Activated B cell treated with CpG ODN at 0.5 μM for 24 hours (primary cell): ENCODE measurements around the gene TRAPPC2L. TPM values are rescaled to one million over a fixed set of nuclear protein-coding genes. Genes with fewer than 3 reads are reported as not detected.

Experiments
- ATAC-seq: fragments of 200-7000 bp; cut with Tn5 transposase; one replicate; pipeline ENCODE4 v1.10.0; 2021; ENCODE audit warnings: low read depth, mild to moderate bottlenecking, moderate library complexity
- CTCF ChIA-PET: fragments of 350-600 bp; sonication (Branson Sonifier 250); formaldehyde crosslinking; loops from one replicate; lab custom pipeline; 2021; ENCODE audit warnings: antibody characterized with exemption; lab: Charles Lee
- POLR2A ChIA-PET: fragments of 350-600 bp; sonication (Branson Sonifier 250); formaldehyde crosslinking; loops from one replicate; lab custom pipeline; 2021; ENCODE audit warnings: antibody characterized with exemption; lab: Charles Lee
- DNase-seq: peaks from one replicate; pipeline ENCODE4 v3.0.0; 2022
- H3K27ac Mint-ChIP-seq: one replicate; pipeline ENCODE4 v1.8.0; 2020; ENCODE audit warnings: mixed read lengths
- H3K27me3 Mint-ChIP-seq: one replicate; pipeline ENCODE4 v1.8.0; 2021; ENCODE audit warnings: mixed read lengths
- H3K36me3 Mint-ChIP-seq: one replicate; pipeline ENCODE4 v1.8.0; 2021; ENCODE audit warnings: low read depth, mixed read lengths
- H3K4me1 Mint-ChIP-seq: one replicate; pipeline ENCODE4 v1.8.0; 2021; ENCODE audit warnings: mixed read lengths
- H3K4me3 Mint-ChIP-seq: one replicate; pipeline ENCODE4 v1.8.0; 2020; ENCODE audit warnings: mild to moderate bottlenecking, mixed read lengths
- H3K9me3 Mint-ChIP-seq: one replicate; pipeline ENCODE4 v1.8.0; 2020; ENCODE audit warnings: mixed read lengths
- CTCF ChIP-seq: fragments of 200-600 bp; IDR thresholded peaks from one replicate; pipeline ENCODE4 v1.8.0; 2022; ENCODE audit warnings: antibody characterized with exemption, mild to moderate bottlenecking
- intact Hi-C: fragments of 100-400 bp; cut with micrococcal nuclease; formaldehyde crosslinking; loops from one replicate; pipeline ENCODE4 v1.15.1; 2024
- total RNA-seq: library from RNA; stranded (reverse); gene quantifications from 2 replicates; pipeline ENCODE4 v1.2.3, GENCODE V29; 2022

TRAPPC2L gene
- total RNA-seq, 1 donor from 2014 or later, result 38.7 TPM

GRCh38 chr16:88830258-88830657 lies 26.7 kb upstream of the TRAPPC2L start:
- DNase-seq, result no peak
- CTCF ChIA-PET, result no interaction called here
- ATAC-seq, result no peak
- Mint-ChIP-seq H3K4me3 (no peak overlapping the region), H3K4me1 (no peaks in the 10 kb centered on the region), H3K27ac (no peak overlapping the region), H3K27me3 (no peaks in the 10 kb centered on the region), H3K36me3 (peaks cover 22% of the 10 kb centered on the region), H3K9me3 (no peaks in the 10 kb centered on the region)
- no peak for TF ChIP-seq CTCF
- intact Hi-C loops, result no loop called here
- POLR2A ChIA-PET, result interaction anchor here (0.6 kb wide), 1 partner anchor 318 kb away, joined by 5 read pairs; no protein-coding TSS in a partner anchor

DNA sequence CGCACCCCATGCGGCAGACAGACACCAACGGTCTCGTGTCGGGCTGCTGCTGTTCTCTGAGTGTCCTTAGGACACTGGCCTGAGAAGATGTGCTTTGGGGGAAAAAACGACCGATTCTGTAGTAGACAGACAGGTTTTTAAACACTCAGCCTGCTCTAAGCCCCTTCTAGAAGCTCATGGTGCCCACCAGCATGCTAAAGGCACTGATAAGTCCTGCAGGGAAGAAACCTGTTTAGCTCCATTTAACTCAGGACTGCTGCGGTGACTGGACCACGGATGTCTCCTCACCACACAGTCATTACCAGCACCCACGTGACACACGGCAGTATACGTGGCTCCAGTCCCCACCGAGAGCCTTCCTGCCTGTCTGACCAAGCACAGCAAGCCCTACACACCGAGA lies 26.1 kb upstream of the TRAPPC2L start:
- H3K36me3 Mint-ChIP-seq, result peaks cover 22% of the 10 kb centered on the region
- ATAC-seq (no peak), DNase-seq (no peak)
- no peak overlapping the region for H3K27ac Mint-ChIP-seq
- intact Hi-C loops, result no loop called here
- CTCF ChIA-PET, result no interaction called here
- H3K9me3 Mint-ChIP-seq, result no peaks in the 10 kb centered on the region
- H3K27me3 Mint-ChIP-seq, result no peaks in the 10 kb centered on the region
- POLR2A ChIA-PET, result interaction anchor here (0.6 kb wide), 1 partner anchor 317 kb away, joined by 5 read pairs; no protein-coding TSS in a partner anchor
- H3K4me1 Mint-ChIP-seq, result no peaks in the 10 kb centered on the region
- no peak for TF ChIP-seq CTCF
- H3K4me3 Mint-ChIP-seq, result no peak overlapping the region

- CTCF ChIA-PET, result no interaction called here
- no peak for DNase-seq
- Mint-ChIP-seq H3K4me1 (no peaks in the 10 kb centered on the region), H3K9me3 (no peaks in the 10 kb centered on the region), H3K27ac (no peak overlapping the region), H3K27me3 (no peaks in the 10 kb centered on the region), H3K36me3 (peaks cover 18% of the 10 kb centered on the region), H3K4me3 (no peak overlapping the region)
- intact Hi-C loops, result no loop called here
- ATAC-seq, result no peak
- POLR2A ChIA-PET, result no interaction called here
- no peak for TF ChIP-seq CTCF
Measured at GRCh38 chr16:88831838-88832237, 25.1 kb upstream of the TRAPPC2L start.

DNA sequence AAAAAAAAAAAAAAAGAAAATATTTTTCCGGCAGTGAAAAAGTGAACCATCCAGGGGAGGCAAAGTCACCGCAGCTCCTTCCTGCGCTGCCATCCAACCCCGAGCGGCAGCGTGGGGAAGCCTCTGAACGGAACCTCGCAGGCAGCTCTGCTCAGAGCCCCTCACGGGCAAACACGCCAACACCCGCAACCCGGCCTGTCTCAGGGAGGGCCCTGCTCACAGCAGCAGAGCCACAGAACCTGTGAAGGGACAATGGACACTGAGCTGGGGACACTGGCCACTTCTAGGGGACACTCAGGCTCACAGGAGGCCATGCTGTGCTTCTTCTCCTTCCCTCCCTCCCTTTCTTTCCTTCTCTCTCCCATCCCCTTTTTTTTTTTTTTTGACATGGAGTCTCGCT lies 23.8 kb upstream of the TRAPPC2L start:
- ATAC-seq (no peak), DNase-seq (no peak)
- intact Hi-C loops, result no loop called here
- POLR2A ChIA-PET, result interaction anchor here (0.7 to 1.2 kb wide), 3 partner anchors 21 to 445 kb away, joined by 3 to 7 read pairs (median 4); partner anchors contain the start of gene APRT
- Mint-ChIP-seq H3K4me1 (no peaks in the 10 kb centered on the region), H3K4me3 (no peak overlapping the region), H3K9me3 (no peaks in the 10 kb centered on the region), H3K36me3 (peaks cover 16% of the 10 kb centered on the region), H3K27me3 (no peaks in the 10 kb centered on the region), H3K27ac (no peak overlapping the region)
- no peak for TF ChIP-seq CTCF
- CTCF ChIA-PET, result interaction anchor here (1.5 kb wide), 1 partner anchor 18 kb away, joined by 4 read pairs; no protein-coding TSS in a partner anchor

GRCh38 chr16:88834670-88835069 lies 22.3 kb upstream of the TRAPPC2L start:
- ChIA-PET POLR2A (no interaction called here), CTCF (no interaction called here)
- no peaks in the 10 kb centered on the region for H3K27me3 Mint-ChIP-seq
- no peak overlapping the region for H3K27ac Mint-ChIP-seq
- ATAC-seq, result no peak
- no peak for TF ChIP-seq CTCF
- intact Hi-C loops, result no loop called here
- no peaks in the 10 kb centered on the region for H3K4me1 Mint-ChIP-seq
- no peak for DNase-seq
- no peak overlapping the region for H3K4me3 Mint-ChIP-seq
- H3K9me3 Mint-ChIP-seq, result no peaks in the 10 kb centered on the region
- H3K36me3 Mint-ChIP-seq, result peaks cover 21% of the 10 kb centered on the region
